ENCODE data around the gene BHLHA9. TPM values are rescaled to one million over a fixed set of nuclear protein-coding genes. Genes with fewer than 3 reads are reported as not detected.
A peak's percentile ranks its signal among the peaks of the same experiment; 100 is the strongest.

The BHLHA9 gene
- total RNA-seq, 1 experiment from 2014 or later: not detected

- no peak for TF ChIP-seq AR (CRISPR knock-in tag; IDR thresholded peaks at IDR 0.05)
- TF ChIP-seq EMX1 (CRISPR knock-in tag; IDR thresholded peaks at IDR 0.05): no peak
- no peak for TF ChIP-seq USF1 (CRISPR knock-in tag; IDR thresholded peaks at IDR 0.05)
- no peak for TF ChIP-seq TEAD4 (CRISPR knock-in tag; IDR thresholded peaks at IDR 0.05)
- no peak for TF ChIP-seq HMGA2 (CRISPR knock-in tag; IDR thresholded peaks at IDR 0.05)
Observed at GRCh38 chr17:1256699-1257098, 13.5 kb upstream of the BHLHA9 start (continued).

GRCh38 chr17:1260086-1260769, 10.0 kb upstream of the BHLHA9 start:
- Mint-ChIP-seq H3K27me3 (ENCODE audit: low read depth) (peaks cover 41% of the 10 kb centered on the region), H3K4me1 (peaks cover 12% of the 10 kb centered on the region), H3K4me3 (peak overlapping the region; percentile 86), H3K36me3 (no peaks in the 10 kb centered on the region), H3K9me3 (peaks cover 4% of the 10 kb centered on the region; the same call in 1 of the 2 replicates), H3K27ac (no peak overlapping the region)
- TF ChIP-seq ZNF281 (CRISPR knock-in tag; IDR thresholded peaks at IDR 0.05) (no peak), ZBTB43 (CRISPR knock-in tag; IDR thresholded peaks at IDR 0.05) (no peak), CDX4 (CRISPR knock-in tag; IDR thresholded peaks at IDR 0.05; ENCODE audit: borderline replicate concordance) (no peak), USF2 (CRISPR knock-in tag; IDR thresholded peaks at IDR 0.05) (no peak), SMAD3 (CRISPR knock-in tag; IDR thresholded peaks at IDR 0.05; ENCODE audit: borderline replicate concordance) (no peak)
- DNase-seq (ENCODE audit: low spot score): no peak
- POLR2A ChIA-PET: no interaction called here
- CTCF ChIA-PET: interaction anchor here (0.6 to 2.0 kb wide), 18 partner anchors 9 to 389 kb away, joined by 3 to 20 read pairs (median 4); no protein-coding TSS in a partner anchor
- ATAC-seq: no peak; the same call in 1 of the 2 replicates

GRCh38 chr17:1260770-1261161, 9.5 kb upstream of the BHLHA9 start:
- peaks cover 4% of the 10 kb centered on the region; the same call in 1 of the 2 replicates for H3K9me3 Mint-ChIP-seq
- H3K4me1 Mint-ChIP-seq: peaks cover 7% of the 10 kb centered on the region
- H3K36me3 Mint-ChIP-seq: no peaks in the 10 kb centered on the region
- CTCF ChIA-PET: interaction anchor here (1.0 to 2.0 kb wide), 2 partner anchors 8 to 74 kb away, joined by 4 to 13 read pairs; no protein-coding TSS in a partner anchor
- H3K4me3 Mint-ChIP-seq: peak overlapping the region; percentile 56
- ATAC-seq (no peak), DNase-seq (ENCODE audit: low spot score) (no peak)
- H3K27ac Mint-ChIP-seq: no peak overlapping the region
- POLR2A ChIA-PET: no interaction called here
- peaks cover 41% of the 10 kb centered on the region for H3K27me3 Mint-ChIP-seq (ENCODE audit: low read depth)
- TF ChIP-seq ZMAT4 (CRISPR knock-in tag; IDR thresholded peaks at IDR 0.05) (no peak), CDX4 (CRISPR knock-in tag; IDR thresholded peaks at IDR 0.05; ENCODE audit: borderline replicate concordance) (no peak), ZNF121 (CRISPR knock-in tag; IDR thresholded peaks at IDR 0.05) (no peak), NFE2L1 (CRISPR knock-in tag; IDR thresholded peaks at IDR 0.05) (no peak), STAT6 (CRISPR knock-in tag; conservative IDR thresholded peaks at IDR 0.05; ENCODE audit: low read depth) (no peak), FOXP4 (CRISPR knock-in tag; IDR thresholded peaks at IDR 0.05) (no peak), MYBL2 (CRISPR knock-in tag; IDR thresholded peaks at IDR 0.05) (no peak)

All from WTC11 (cell line).